PFSK-1 (cell line): Measurements from ENCODE around the gene POLR2H.

Experiments used
- FOXP2 ChIP-seq: optimal IDR thresholded peaks from 2 replicates; pipeline ENCODE3; 2011; ENCODE audit warnings: borderline replicate concordance, control low read depth, inconsistent platforms; ENCODE audit not compliant: insufficient read depth; ENCODE audit errors: extremely low read length, extremely low read depth
- POLR2AphosphoS5 ChIP-seq: IDR thresholded peaks from 2 replicates; pipeline ENCODE4 v1.6.1; 2012; ENCODE audit warnings: low read depth, mild to moderate bottlenecking, control low read depth, low read length, moderate library complexity
- SIN3A ChIP-seq: IDR thresholded peaks from 2 replicates; pipeline ENCODE4 v1.6.1; 2012; ENCODE audit warnings: mild to moderate bottlenecking, low read length, moderate library complexity, borderline replicate concordance; ENCODE audit not compliant: insufficient read depth
- TF ChIP-seq, protein P1 (sequence below), 2 experiments: IDR thresholded peaks; 2 replicates each; pipeline versions ENCODE4 v1.6.1 to v1.8.0; 2011 to 2012; ENCODE audit warnings: low read depth in 2 of 2, low read length in 2 of 2, control low read depth in 1 of 2, inconsistent platforms in 1 of 2, mild to moderate bottlenecking in 1 of 2, moderate library complexity in 1 of 2; ENCODE audit not compliant: insufficient read depth in 1 of 2

DNA sequence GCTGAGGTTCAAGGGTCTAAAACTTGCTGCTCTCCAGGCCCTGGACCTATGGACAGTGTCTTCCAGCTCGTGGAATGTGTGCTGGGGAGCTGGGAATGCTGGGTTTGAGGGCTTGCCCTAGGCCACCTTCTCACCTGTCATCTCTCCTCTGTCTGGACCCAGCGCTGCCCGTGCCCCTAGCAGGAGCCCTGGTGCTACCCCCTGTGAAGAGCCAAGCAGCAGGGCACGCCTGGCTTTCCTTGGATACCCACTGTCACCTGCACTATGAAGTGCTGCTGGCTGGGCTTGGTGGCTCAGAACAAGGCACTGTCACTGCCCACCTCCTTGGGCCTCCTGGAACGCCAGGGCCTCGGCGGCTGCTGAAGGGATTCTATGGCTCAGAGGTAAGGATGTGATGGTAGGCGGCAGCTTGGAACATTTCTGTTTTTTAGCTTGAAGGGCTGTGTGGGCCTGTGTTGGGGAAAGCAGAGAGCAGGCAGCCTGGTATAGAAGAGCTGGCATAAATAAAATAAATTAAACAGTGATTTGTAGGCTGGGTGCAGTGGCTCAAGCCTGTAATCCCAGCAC, 23.4 kb downstream of the POLR2H start:
- TF ChIP-seq POLR2AphosphoS5 (no peak), SIN3A (no peak), FOXP2 (no peak)
- TF ChIP-seq, protein P1, sequence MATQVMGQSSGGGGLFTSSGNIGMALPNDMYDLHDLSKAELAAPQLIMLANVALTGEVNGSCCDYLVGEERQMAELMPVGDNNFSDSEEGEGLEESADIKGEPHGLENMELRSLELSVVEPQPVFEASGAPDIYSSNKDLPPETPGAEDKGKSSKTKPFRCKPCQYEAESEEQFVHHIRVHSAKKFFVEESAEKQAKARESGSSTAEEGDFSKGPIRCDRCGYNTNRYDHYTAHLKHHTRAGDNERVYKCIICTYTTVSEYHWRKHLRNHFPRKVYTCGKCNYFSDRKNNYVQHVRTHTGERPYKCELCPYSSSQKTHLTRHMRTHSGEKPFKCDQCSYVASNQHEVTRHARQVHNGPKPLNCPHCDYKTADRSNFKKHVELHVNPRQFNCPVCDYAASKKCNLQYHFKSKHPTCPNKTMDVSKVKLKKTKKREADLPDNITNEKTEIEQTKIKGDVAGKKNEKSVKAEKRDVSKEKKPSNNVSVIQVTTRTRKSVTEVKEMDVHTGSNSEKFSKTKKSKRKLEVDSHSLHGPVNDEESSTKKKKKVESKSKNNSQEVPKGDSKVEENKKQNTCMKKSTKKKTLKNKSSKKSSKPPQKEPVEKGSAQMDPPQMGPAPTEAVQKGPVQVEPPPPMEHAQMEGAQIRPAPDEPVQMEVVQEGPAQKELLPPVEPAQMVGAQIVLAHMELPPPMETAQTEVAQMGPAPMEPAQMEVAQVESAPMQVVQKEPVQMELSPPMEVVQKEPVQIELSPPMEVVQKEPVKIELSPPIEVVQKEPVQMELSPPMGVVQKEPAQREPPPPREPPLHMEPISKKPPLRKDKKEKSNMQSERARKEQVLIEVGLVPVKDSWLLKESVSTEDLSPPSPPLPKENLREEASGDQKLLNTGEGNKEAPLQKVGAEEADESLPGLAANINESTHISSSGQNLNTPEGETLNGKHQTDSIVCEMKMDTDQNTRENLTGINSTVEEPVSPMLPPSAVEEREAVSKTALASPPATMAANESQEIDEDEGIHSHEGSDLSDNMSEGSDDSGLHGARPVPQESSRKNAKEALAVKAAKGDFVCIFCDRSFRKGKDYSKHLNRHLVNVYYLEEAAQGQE (IDR thresholded peaks at IDR 0.05; ENCODE audit: insufficient read depth in 1 of 2, low read depth in 2 of 2, low read length in 2 of 2): no peak
